Sigmoid colon (tissue), 7 donors: Measurements from ENCODE around the gene GRIN2A. TPM values are rescaled to one million over a fixed set of nuclear protein-coding genes. Genes with fewer than 3 reads are reported as not detected.

Experiments
- DNase-seq: peaks from one replicate; pipeline ENCODE4 v3.0.0-alpha.2; 2019
- H3K27ac ChIP-seq, 4 donors: fragments of 200-600 bp; sonication (generic); one replicate each; pipeline ENCODE4 v1.5.1; 2016 to 2019; ENCODE audit warnings: mild to moderate bottlenecking in 1 of 4
- H3K27me3 ChIP-seq, 3 donors: fragments of 200-600 bp; sonication (generic); one replicate each; pipeline ENCODE4 v1.5.1; 2019; ENCODE audit warnings: mild to moderate bottlenecking in 1 of 3
- H3K36me3 ChIP-seq, 4 donors: fragments of 200-600 bp; sonication (generic); one replicate each; pipeline ENCODE4 v1.5.1; 2016 to 2019
- H3K4me1 ChIP-seq, 4 donors: fragments of 200-600 bp; sonication (generic); one replicate each; pipeline ENCODE4 v1.5.1; 2017 to 2019
- H3K4me3 ChIP-seq, 4 donors: fragments of 200-600 bp; sonication (generic); one replicate each; pipeline ENCODE4 v1.5.1; 2017 to 2019; ENCODE audit warnings: mild to moderate bottlenecking in 2 of 4, moderate library complexity in 1 of 4
- H3K9me3 ChIP-seq, 4 donors: fragments of 200-600 bp in 3 of 4; sonication (generic) in 3 of 4; one replicate each; pipeline versions ENCODE4 v1.5.1 to v1.6.1; 2013 to 2019
- CTCF ChIP-seq, 4 experiments: fragments of 450-650 bp in 3 of 4; fragments of 200-600 bp in 1 of 4; IDR thresholded peaks; one replicate each; pipeline ENCODE4 v1.5.1; 2016 to 2019; ENCODE audit warnings: antibody characterized with exemption in 4 of 4, mild to moderate bottlenecking in 3 of 4, moderate library complexity in 2 of 4
- EP300 ChIP-seq, 4 donors: sonication (generic); formaldehyde crosslinking; IDR thresholded peaks; one replicate each; pipeline ENCODE4 v1.6.1; 2017; ENCODE audit warnings: antibody characterized with exemption in 4 of 4
- POLR2A ChIP-seq, 2 donors: fragments of 450-650 bp; IDR thresholded peaks; one replicate each; pipeline ENCODE4 v1.6.1; 2016; ENCODE audit warnings: antibody characterized with exemption in 2 of 2, mild to moderate bottlenecking in 2 of 2, moderate library complexity in 2 of 2
- POLR2AphosphoS5 ChIP-seq, 4 donors: sonication (generic); formaldehyde crosslinking; IDR thresholded peaks; one replicate each; pipeline ENCODE4 v1.6.1; 2017; ENCODE audit warnings: antibody characterized with exemption in 4 of 4
- WGBS, 2 donors: extraction: QIAGEN DNeasy Blood & Tissue Kit; methylation state at CpG; one replicate each; pipeline ENCODE4 v1.1.7; 2013; 5-methylcytosine and 5-hydroxymethylcytosine counted together
- intact Hi-C: fragments of 100-400 bp; cut with DNase I; formaldehyde crosslinking; loops from one replicate; pipeline ENCODE4 v1.15.1; 2023
- polyA plus RNA-seq, 3 donors: library from polyadenylated mRNA; stranded (reverse); fragments of 200-250 nt; gene quantifications; one replicate each; pipeline ENCODE4 v1.2.3, GENCODE V29; 2013
- total RNA-seq, 4 donors: library from RNA; depleted of rRNA; stranded (reverse); fragments of >200 nt; gene quantifications; one replicate each; pipeline ENCODE4 v1.1.0, GENCODE V29; 2016
- donor health status: healthy with polysubstance abuse.
- donor health status: Bipolar disorder and iron deficiency.
- donor health status: healthy.

Gene GRIN2A
- total and polyA plus RNA-seq, 7 donors = under 0.01 to 0.36 (median 0.09) TPM

- Histone ChIP-seq H3K27ac (no peak overlapping the region), H3K4me3 (no peak overlapping the region), H3K36me3 (no peaks in the 10 kb centered on the region), H3K27me3 (no peaks in the 10 kb centered on the region), H3K9me3 (no peaks in the 10 kb centered on the region), H3K4me1 (no peaks in the 10 kb centered on the region)
- intact Hi-C loops = no loop called here
- 80 to 86% methylated on average over 6 of the region's 6 CpGs for WGBS, 2 donors
- no peak for TF ChIP-seq CTCF (IDR thresholded peaks at IDR 0.05)
- TF ChIP-seq POLR2AphosphoS5 (IDR thresholded peaks at IDR 0.05) = no peak
- no peak for TF ChIP-seq EP300 (IDR thresholded peaks at IDR 0.05)
- TF ChIP-seq POLR2A (IDR thresholded peaks at IDR 0.05) = no peak
- DNase-seq = no peak
These were observed 337.9 kb downstream of the GRIN2A start for GRCh38 chr16:9844361-9844760.

DNA sequence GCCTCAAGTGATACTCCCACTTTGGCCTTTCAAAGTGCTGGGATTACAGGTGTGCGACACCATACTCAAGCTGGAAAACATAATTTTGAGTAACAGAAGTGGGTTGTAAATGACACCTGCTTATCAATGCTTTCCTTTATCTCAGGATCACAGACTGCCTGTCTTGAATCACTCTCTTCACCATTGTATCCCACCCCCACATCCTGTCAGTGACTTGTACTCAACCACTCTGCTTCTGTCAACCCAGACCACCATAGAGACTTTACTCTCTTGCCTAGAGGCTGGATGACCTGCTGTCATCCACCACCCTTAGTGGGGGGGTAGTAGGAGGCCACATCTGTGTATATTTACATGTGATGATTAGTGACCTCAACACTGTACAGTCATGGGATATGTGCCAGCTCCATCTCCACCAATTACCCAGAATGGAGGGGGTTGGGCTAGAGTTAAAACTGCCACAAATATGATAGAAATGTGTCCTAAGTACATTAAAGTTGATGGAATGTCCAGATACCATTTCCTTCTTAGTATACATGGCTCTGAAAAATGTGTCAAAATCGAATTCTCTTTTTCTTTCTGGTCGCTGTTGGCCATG is 338.7 kb downstream of the GRIN2A start:
- Histone ChIP-seq H3K4me3 (no peak overlapping the region), H3K36me3 (no peaks in the 10 kb centered on the region), H3K9me3 (no peaks in the 10 kb centered on the region), H3K4me1 (no peaks in the 10 kb centered on the region), H3K27me3 (no peaks in the 10 kb centered on the region), H3K27ac (no peak overlapping the region)
- intact Hi-C loops = no loop called here
- TF ChIP-seq EP300 (IDR thresholded peaks at IDR 0.05) = no peak
- TF ChIP-seq POLR2AphosphoS5 (IDR thresholded peaks at IDR 0.05) = no peak
- no peak for TF ChIP-seq POLR2A (IDR thresholded peaks at IDR 0.05)
- no peak for TF ChIP-seq CTCF (IDR thresholded peaks at IDR 0.05)
- WGBS, 2 donors = 82 to 88% methylated on average over 3 of the region's 3 CpGs
- no peak for DNase-seq

DNA sequence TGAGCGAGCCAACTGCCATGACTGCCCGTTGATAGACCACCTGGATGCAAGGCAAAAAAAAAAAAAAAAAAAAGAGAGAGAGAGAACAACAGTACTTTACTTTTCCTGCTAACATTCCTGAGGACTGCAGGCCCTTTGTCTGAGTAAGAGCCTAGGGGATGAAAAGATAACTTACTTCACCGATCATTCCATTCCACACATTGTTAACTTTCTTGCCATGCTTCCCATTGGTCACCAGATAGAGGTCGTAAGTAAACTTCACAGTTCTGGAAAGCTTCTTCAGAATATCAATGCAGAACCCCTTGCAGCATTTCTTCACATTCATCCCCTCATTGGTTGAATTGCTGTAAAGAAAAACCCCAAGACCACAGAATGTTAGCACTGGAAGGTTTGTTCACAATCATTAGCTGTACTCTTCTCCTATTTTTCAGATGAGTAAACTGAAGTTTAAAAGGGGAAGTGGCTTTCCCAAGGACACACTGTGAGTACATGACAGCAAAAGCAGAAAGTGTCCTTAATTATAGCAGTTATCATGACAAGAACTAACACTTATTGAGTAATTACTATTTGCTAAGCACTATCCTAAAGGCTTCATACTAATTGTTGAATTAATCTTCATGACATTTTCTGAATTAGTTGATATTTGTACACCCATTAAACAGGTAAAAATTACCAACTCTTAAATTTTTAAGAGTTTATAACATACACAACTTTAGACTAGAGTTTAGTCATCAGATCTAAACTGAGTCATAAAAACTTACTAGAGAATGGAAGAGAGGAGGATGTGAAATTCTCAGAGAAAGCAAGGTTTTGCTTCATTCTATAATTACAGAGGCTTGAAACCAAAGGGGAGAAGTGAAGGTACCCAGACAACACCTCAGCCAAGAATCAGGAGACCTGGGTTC is 341.2 kb downstream of the GRIN2A start:
- intact Hi-C loops = no loop called here
- Histone ChIP-seq H3K4me1 (no peaks in the 10 kb centered on the region), H3K36me3 (no peaks in the 10 kb centered on the region), H3K27ac (no peak overlapping the region), H3K4me3 (no peak overlapping the region), H3K9me3 (no peaks in the 10 kb centered on the region), H3K27me3 (no peaks in the 10 kb centered on the region)
- no peak for DNase-seq
- 71 to 85% methylated on average over 4 of the region's 4 CpGs for WGBS, 2 donors
- TF ChIP-seq EP300 (IDR thresholded peaks at IDR 0.05) (no peak), CTCF (IDR thresholded peaks at IDR 0.05) (no peak), POLR2A (IDR thresholded peaks at IDR 0.05) (no peak), POLR2AphosphoS5 (IDR thresholded peaks at IDR 0.05) (no peak)

DNA sequence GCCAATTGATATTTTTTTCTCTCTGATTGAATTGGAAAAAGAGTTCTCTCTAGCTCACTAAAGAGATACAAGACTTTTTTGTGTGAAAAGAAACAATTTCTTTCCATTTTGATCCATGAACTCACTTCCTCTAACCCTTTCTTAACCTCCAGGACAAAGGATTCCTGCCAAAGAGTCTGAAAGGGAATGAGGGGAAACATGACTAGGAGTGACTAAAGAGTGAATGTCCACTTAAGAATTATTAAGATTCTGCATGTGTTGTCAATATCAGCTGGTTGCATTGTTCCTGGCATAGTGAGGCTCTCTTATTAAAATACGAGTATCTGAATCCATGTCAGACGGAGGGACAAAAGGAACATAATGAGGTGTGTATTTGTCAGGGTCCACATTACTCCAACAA is 344.7 kb downstream of the GRIN2A start:
- intact Hi-C loops = no loop called here
- TF ChIP-seq EP300 (IDR thresholded peaks at IDR 0.05) = no peak
- no peak for TF ChIP-seq CTCF (IDR thresholded peaks at IDR 0.05)
- TF ChIP-seq POLR2A (IDR thresholded peaks at IDR 0.05) = no peak
- no peak for TF ChIP-seq POLR2AphosphoS5 (IDR thresholded peaks at IDR 0.05)
- Histone ChIP-seq H3K27me3 (no peaks in the 10 kb centered on the region), H3K27ac (no peak overlapping the region), H3K4me3 (no peak overlapping the region), H3K36me3 (no peaks in the 10 kb centered on the region), H3K4me1 (no peaks in the 10 kb centered on the region), H3K9me3 (no peaks in the 10 kb centered on the region)
- WGBS, 2 donors = 89 to 90% methylated on average over 2 of the region's 2 CpGs
- DNase-seq = no peak
